ENCODE results near the gene MGAT4B.

- TF ChIP-seq, protein P1, sequence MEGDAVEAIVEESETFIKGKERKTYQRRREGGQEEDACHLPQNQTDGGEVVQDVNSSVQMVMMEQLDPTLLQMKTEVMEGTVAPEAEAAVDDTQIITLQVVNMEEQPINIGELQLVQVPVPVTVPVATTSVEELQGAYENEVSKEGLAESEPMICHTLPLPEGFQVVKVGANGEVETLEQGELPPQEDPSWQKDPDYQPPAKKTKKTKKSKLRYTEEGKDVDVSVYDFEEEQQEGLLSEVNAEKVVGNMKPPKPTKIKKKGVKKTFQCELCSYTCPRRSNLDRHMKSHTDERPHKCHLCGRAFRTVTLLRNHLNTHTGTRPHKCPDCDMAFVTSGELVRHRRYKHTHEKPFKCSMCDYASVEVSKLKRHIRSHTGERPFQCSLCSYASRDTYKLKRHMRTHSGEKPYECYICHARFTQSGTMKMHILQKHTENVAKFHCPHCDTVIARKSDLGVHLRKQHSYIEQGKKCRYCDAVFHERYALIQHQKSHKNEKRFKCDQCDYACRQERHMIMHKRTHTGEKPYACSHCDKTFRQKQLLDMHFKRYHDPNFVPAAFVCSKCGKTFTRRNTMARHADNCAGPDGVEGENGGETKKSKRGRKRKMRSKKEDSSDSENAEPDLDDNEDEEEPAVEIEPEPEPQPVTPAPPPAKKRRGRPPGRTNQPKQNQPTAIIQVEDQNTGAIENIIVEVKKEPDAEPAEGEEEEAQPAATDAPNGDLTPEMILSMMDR (IDR thresholded peaks at IDR 0.05) = no peak
- no peak for TF ChIP-seq POLR2A (IDR thresholded peaks at IDR 0.05)
Observed at GRCh38 chr5:179798144-179798770, 8.4 kb downstream of the MGAT4B start.
